NCI-H2196 treated with DMSO at 0.1 percent for 48 hours (cell line): ENCODE results near the gene NT5M.
"Not testable (repeated sequence)": the region's sequence is repeated elsewhere in the genome, so short reads cannot be mapped to it uniquely, and the experiment has no call there.

ENCODE experiments used
- DNase-seq: peaks from one replicate; lab custom pipeline; 2025; ENCODE audit not compliant: unreplicated experiment; lab: John Stamatoyannopoulos, UW

Gene NT5M

DNA sequence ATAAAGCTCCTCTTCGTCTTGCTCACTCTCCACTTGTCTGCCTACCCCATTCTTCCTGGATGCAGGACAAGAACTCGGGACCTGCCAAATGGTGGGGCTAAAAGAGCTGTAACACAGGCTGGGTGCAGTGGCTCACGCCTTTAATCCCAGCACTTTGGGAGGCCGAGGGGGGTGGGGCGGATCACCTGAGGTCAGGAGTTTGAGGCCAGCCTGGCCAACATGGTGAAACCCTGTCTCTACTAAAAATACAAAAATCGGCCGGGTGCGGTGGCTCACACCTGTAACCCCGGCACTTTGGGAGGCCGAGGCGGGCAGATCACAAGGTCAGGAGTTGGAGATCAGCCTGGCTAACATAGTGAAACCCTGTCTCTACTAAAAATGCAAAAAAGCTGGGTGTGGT is 1.5 kb upstream of the NT5M start:
- not testable (repeated sequence) for DNase-seq

DNA sequence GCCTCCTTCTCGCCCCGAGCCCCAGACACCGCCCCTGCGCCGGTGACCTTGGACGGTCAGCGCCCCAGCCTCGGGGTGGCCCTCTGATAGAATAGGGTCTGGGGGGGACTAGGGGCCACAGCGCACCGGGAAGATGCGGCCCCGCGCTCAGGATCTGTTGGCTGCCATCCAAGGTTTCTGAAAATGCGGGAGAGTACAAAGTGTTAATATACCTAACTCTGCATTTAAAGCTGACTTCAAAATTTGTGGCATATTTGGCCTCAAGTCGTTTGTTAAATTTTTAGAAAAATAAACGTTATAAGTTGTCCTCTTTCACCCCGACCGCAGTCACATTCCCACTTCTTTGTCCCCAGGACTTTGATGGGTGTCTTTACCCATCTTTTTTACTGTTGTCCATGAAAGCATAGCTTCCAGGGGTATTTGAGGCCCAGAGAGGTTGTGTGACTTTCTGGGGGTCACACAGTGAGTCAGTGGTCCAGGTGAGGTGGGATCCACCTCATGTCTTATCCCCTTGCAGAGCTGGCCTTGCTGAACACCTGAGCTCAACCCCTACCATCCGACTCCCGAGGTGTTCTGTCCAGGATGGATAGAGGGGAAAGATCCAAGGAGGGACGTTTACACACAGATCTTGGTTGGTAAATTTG is 796 bp downstream of the NT5M start:
- DNase-seq: no peak

DNA sequence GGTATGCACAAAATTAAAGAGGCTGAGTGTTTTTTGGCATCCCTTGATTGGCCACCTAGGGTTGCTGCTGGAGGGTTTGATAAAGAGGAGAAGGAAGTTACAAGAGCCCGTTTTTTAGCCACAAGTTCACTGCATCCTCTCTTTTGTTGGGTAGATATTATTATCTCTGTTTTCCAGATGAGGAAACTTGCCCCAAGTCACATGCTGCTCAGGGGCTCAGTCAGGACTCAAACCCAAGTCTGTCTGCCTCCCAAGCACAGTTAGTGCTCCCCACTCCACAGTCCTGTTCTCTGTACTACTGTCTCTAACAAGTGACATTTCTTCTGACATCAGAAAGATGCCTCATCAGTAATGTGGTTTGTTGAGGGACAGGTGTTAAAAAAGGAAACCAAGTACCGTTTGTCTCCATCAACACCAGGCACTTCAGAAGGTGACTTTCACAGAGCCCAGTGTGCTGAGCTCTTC is 1.4 kb downstream of the NT5M start:
- DNase-seq: no peak

DNA sequence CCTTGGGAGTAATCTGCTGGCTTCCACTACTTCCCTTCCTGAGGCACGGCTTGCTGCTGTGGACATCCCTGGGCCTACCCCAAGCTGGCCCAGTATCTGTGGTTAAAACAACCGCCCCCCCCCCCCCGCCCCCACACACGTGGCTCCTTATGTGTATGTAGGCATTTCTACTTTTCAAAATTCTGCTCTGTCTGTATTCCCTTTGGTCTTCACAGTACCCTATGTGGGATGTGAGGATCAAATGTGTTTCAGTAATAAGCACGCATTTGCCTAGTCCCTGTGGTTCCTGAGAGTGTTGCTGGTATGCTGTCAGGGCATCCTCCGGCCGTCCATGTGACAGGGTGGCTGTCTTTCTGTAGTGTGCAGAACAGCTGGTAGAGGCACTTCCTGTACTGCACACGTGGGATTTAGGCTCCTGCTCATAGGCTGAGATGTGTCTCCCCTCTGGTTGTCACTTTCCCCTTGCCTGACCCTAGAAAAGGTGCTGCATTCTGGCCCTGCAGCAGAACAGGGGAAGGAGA is 2.2 kb downstream of the NT5M start:
- DNase-seq: no peak

DNA sequence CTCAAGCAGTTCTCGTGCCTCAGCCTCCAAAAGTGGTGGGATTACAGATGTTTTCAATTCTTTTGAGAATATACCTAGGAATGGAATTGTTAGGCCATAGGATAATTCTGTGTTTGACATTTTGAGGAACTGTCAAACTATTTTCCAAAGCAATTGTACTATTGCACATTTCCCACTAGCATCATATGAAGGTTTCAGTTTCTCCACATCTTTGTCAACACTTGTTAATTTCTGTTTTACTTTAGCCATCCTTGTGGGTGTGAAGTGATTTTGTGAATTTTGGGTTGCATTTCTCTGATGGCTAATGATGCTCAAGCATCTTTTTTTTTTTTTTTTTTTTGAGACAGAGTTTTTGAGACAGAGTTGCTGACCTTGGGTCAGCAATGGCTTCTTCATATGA is 6.2 kb downstream of the NT5M start:
- DNase-seq: no peak

DNA sequence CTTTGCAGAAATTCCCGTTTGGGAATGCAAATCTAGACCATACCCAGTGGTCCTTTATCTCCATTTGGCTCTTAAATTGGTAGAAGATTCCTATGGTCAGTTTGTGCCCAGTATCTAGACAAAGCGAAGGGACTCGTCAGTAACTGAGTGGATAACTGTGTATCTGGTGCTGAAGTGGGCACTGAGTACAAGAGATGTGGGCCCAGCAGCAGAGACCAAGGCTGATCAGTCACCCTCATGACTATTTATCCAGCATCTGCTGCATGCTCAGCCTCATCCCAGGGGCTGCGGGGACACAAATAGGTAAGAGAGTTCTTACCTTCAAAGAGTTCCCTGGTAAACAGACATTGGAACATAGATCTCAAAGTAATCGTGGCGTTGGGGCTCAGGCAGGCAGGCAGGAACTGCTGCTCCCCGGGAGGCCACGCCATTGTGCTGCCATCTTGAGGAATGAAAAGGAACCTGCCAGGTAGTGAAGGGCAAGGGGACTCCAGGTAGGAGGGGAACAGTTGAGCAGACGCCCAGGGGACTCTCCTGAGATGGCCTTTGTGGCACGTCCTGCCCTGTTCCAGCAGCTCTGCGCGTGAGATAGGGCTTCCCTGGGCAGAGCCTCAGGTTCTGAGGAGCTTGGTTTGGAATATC is 10.3 kb downstream of the NT5M start:
- no peak for DNase-seq

DNA sequence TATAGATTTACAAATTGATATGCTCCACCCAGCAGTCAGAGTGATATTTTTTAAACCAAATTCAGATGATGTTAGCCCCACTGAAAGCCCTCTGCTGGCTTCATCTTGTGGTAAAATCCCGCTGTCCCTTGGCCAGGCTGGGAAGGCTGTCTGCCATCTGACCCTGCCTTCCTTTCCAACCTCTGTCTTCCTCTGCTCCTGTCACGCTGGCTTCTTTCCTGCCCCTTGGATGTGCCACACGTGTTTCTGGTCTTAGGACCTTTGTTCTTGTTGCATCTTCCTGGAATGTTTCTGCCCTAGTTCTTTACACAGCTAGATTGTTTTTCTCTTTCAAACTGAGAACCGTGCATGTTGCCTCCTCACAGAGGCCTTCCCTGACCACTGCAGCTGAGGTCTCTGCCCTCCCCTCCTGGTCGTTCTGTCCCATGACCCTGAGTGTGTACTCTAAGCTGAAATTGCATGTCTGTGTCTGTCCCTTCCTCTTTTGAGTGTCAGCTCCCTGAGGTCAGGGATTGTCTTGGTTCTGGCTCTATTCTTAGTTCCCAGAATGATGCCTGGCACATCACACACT is 11.4 kb downstream of the NT5M start:
- DNase-seq: no peak

DNA sequence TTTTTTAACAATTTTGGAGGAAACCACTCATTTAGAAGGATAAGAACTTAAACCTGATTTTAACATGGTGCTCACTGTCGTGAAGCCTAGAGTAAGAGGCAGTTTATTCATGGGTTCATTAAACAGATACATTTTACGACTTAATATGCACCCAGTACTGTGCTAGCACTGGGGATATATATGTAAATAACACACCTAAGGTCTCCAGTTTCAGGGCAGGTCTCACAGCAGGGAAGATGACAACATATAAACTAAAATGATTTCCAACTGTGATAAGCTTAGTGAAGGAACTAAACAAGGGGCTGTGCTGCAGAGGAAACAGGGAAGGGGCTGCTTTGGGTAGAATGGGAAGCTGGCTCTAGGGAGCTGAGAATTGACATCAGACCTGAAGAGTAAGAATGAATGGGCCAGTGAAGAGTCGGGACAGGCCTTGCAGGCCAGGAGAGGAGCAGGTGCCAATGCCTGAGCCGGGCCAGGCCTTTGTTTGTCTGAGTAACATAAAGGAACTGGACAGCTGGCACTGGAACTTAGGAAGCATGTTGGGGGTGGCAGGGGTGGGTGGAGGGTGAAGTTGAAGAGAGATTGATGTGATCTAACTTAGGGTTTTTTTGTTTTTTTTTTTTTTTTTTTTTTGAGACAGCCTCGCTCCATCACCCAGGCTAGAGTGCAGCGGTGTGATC is 12.1 kb downstream of the NT5M start:
- no peak for DNase-seq

DNA sequence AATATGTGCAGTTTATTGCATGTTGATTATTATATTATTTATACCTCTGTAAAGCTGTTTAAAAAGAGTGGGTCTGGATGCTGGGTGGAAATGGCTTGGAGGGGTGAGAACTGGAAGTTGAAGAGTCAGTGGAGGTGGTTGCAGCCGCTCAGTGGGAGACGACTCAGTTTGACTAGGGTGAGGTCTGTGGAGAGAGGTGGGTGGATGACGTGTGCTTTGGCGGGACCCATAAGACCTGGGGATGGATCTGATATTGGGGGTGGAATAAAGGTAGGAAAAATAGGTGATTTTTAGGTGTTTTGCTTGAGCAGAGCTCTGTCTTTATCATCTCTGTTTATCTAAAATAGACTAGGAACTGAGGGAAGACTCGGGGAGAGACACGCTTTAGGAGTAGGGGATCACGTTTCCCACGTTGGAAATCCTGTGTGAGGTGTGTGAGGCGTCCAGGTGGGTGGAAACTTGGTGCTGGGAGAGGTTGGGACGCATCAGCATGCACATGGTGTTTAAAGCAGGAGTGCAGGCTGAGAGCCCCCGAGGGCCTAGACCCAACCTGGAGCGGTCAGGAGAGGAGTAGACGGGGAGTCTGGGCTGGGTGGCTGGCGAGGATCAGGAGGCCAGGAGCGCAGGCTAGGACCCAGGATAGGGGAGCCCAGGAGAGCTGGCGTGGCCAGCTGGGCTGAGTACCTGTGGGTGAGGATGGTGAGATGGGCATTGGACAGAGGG is 17.2 kb downstream of the NT5M start:
- no peak for DNase-seq

DNA sequence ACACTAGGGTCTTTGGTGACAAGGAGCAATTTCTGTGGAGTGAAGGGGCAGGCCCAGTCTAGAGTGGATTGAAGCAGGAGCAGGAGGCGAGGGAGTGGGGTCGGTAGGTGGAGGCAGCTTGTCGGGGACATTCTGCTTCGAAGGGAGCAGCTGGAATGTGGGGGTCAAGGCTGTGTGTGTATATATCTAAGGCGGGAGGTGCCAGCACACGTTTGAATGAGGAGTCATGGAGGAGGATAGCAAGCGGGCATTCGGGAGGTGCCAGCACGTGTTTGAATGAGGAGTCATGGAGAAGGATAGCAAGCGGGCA is 17.7 kb downstream of the NT5M start:
- no peak for DNase-seq

DNA sequence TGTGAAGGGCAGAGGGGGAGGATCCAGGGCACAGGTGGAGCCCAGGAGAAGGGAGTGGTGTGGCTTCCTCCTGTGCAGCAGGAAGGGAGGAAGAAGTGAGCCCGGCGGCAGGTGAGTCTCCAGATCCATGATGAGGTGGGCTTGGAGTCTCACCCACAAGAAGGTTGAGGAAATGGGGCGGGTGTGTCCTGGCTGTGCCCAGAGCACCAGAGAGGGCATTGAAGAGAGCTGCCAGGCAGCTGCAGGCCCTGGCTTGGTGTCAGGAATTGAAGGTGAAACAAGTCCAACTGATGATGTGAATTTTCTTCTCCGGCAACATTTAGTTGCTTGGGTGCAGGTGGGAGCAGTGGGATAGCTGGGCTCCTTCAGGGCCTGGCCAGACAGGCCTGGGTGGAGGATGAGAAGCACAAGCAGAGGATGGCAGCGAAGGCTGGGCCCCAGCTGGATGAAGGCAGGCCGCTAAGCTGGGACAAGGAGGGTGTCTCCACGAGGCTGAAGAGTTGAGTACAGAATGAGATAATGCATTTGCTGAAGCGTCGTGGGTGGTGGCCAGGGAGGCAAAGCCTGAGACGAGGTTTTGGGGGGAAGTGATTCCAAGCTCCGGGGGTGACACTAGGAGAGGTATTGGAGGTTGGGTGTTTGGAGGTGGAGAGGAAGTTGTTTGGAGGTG is 18.3 kb downstream of the NT5M start:
- DNase-seq: no peak

DNA sequence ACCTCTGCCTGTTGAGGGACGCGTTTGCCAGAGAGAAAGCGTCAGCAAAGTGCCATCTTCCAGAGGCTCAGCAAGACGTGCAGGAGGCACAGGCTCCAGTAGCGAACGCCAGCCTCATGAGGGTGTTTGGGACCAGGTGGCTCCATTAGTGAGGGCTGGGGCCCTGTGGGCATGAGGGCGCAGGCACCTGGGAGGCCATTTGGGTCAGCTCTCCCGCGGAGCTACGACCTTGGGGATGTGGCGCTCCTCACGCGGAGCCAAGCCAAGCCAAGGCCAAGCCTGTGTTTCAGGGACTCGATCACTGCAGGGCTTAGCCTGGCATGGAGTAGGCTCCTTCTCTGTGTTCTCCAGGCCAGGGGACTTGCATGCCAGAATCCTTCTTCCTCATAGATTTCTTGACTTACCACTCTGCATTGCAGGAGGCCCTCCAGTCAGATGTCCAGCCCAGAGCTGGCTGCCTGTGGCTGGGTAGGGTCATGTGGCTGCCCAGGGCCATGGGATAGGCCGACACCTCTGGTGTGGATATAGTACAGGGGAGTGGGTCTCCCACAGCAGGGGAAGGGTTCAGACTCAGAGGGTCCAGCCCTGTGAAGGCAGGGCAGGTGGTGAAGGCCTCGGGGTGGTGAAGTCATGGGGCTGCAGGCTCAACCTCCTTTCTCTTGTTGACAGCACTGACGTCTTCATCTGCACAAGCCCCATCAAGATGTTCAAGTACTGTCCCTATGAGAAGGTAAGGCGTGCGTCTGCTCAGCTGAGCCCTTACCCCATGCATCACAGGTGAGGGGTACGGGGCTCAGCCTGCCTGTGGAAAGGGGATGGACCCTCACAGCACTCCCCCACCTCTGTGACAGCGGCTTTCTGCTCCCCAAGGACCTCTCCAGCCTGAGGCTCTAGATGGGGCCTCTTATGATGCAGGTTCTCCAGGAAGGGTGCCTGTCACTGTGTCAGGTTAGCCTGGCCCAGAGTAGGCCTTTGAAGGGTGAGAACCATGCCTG is 19.6 kb downstream of the NT5M start:
- DNase-seq: no peak

DNA sequence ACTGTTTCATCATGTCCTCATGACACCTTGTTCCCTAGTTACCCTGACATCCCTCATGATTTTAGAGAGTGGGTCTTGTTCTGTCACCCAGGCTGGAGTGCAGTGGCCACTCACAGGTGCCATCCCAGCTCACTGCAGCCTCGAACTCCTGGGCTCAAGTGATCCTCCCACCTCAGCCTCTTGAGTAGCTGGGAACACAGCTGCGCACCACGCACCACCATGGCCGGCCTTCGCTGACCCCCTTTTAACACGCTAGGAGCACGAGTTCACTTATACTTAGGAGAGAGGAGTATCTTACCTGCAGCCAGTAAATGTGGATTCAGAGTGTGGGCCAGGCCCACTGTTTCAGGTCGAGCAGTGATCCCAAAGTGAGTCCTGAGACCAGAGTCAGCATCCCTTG is 21.4 kb downstream of the NT5M start:
- DNase-seq: no peak

DNA sequence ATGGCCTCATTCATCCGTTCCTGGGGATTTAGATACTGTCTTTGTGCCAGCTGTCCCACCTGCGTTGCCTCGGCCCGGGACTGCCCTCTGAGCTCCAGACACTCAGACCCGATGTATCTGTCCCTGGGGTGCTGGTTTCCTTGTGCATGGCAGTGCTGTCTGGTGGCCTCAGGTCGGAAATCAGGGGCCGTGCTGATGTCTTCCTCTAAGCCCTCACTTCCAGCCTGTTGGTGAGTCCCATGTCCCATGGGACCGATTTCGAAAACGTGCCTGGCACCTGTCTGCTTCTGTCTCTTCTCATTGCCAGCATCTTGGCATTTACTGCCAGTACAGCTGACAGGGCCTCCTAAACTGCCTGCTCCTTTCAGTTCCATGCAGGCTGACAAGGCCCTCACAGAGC is 22.1 kb downstream of the NT5M start:
- no peak for DNase-seq

DNA sequence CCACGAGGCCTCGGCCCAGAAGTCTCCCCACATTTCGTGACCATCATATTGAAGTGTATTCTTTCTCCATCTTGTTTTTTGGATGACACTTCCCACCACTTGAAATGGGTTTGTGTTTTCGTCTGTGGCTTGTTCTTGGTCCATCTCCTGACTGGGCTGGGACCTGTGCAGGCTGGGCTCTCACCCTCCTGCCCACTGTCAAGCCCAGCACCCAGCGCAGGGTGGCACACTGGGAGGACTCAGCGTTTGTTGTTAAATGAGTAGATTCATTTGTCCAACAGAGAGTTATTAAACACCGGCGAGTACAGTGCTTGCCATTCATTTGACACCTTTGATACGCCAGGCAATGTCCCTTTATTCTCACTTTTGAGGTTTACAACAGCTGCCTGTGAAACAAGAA is 22.6 kb downstream of the NT5M start:
- DNase-seq: no peak

DNA sequence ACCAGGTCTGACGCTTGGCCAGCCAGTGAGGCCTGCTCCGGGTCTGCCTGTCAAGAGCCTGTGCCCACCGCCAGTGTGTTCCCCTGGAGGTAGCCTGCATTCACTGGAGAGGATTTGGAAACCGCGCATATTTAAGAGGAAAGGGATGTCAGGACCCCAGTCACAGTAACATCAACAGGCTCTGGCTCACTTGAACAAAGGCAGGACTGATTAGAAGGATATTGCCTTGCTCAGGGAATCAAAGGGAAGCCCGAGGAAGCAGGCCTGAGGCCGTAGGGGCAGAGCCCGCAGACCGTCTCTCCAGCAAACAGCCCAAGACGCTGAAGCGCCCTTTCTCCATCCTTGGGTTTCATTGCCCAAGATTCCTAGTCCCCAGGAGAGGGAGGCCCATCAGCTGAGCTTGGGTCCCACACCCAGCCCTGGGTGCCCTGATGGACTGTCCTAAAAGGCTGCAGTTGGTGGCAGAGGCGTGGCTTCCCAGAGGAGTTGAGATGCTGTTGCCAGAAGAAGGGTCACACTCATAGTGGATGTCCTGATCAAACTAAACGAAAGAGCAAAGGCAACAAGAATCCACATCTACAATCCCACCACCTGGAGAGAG is 23.2 kb downstream of the NT5M start:
- no peak for DNase-seq

DNA sequence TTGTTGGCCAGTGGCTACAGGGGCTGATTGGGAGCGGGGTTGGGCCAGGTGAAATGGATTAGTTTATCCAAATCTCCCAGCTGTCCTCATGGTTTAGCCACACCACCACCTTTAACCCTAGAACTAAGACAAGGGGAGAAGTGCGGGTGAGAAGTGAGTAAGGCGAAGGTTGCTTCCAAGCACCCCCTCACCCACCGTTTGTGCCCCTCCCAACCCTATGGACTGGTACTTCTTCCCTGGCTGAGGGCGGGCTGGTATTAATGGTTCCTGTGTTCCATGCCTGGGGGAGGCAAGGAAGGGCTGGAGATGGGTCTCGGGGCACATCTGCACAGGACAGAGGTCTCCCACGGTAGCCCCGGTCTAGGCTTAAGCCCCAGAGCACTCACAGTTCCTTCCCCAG is 25.1 kb downstream of the NT5M start:
- no peak for DNase-seq

DNA sequence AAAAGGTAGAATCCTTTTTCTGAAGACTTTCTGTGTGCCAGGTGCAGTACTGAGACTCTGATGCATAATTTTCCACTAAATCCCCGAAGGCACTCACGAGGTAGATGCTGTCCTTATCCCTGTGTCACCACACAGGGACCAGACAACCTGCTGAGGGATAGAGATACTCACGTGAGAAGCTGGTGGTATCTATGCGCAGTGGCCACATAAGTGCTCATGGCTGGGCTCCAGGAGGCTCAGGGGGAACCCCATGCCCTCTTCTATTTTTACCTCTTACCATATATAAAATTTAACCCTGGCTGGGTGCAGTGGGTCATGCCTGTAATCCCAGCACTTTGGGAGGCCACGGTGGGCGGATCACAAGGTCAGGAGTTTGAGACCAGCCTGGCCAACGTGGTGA is 38.3 kb downstream of the NT5M start:
- no peak for DNase-seq

DNA sequence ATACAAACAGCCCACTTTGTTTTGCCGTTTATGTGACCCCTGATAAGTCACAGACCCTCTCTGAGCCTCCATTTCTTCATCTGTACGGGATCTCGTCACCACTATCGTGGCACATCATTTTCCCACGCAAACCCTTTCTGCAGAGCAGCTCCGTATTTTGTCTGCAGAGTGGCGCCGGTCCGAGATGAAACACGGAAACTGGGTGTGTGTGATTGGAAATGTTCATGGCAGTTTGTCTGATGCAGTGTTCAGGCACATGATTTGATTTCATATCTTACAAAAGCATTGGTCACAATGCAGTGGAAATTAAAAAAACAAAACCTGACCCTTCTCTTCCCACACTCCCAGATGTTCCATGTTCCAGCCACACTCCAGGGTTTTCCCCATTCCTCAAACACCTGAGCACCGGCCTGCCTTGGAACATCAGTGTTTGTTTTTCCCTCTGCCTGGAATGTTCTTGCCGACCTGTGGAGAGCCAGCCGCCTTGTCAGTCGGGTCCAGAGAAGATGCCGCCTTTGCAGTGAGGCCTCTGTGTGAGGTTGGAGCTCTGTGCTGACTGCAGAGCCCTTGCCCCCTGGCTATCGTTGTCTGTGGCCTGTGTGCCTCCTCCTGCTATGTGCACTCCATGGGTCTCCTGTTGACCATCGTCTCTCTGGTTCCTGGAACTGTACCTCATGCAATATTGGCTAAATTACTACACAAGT is 39.2 kb downstream of the NT5M start:
- no peak for DNase-seq
